NCI-H2196 (cell line): Measurements from ENCODE around the gene ARID5A.

ENCODE experiments used
- DNase-seq: peaks from one replicate; lab custom pipeline; 2025; ENCODE audit not compliant: unreplicated experiment; lab: John Stamatoyannopoulos, UW

ARID5A gene

GRCh38 chr2:96594282-96594681 lies 57.7 kb downstream of the ARID5A start:
- no peak for DNase-seq

GRCh38 chr2:96594691-96595152 lies 58.2 kb downstream of the ARID5A start:
- DNase-seq: no peak

GRCh38 chr2:96596596-96596995 lies 60.0 kb downstream of the ARID5A start:
- no peak for DNase-seq

DNA sequence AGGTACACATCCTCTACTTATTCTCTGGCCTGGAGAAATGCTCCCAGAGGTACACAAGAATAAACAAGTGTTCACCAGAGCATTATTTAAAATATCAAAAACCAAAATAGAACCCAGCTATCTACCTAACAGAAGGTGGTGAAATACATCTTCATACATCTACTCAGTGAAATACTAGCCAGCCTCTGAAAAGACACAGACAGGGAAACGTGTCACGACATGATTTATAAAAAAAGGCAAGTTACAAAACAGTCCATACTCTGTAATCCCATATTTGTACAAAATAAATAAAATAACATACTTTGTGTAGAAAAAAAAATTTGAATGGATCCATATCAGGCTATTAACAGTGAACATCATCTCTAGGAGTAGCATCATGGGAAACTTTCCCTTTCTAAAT lies 63.4 kb downstream of the ARID5A start:
- no peak for DNase-seq

GRCh38 chr2:96601382-96602292 lies 65.1 kb downstream of the ARID5A start:
- no peak for DNase-seq
